ENCODE data around the gene WASL.
"Not testable (repeated sequence)": the region's sequence is repeated elsewhere in the genome, so short reads cannot be mapped to it uniquely, and the experiment has no call there.

WASL gene

GRCh38 chr7:123720527-123720926 is 28.3 kb downstream of the WASL start:
- H3K4me1 ChIP-seq (ENCODE audit: control insufficient read depth in 5 of 5, insufficient read depth in 5 of 5, low read length in 5 of 5) = peaks cover 3 to 32% (median 23%) of the 10 kb centered on the region in 5 donors
- H3K27me3 ChIP-seq (ENCODE audit: control insufficient read depth in 5 of 5, insufficient read depth in 4 of 5, low read length in 5 of 5); H3K4me3 ChIP-seq (ENCODE audit: low read depth in 1 of 5, low read length in 5 of 5): not testable (repeated sequence)

GRCh38 chr7:123719197-123719721 is 29.5 kb downstream of the WASL start:
- Histone ChIP-seq H3K9ac (ENCODE audit: low read length in 5 of 5) (no peak overlapping the region), H3K27ac (ENCODE audit: low read depth, low read length) (no peak overlapping the region), H3K9me3 (ENCODE audit: control insufficient read depth in 5 of 5, low read length in 5 of 5) (no peaks in the 10 kb centered on the region), H3K36me3 (ENCODE audit: control insufficient read depth in 5 of 5, insufficient read depth in 5 of 5, low read length in 5 of 5) (no peaks in the 10 kb centered on the region), H3K27me3 (ENCODE audit: control insufficient read depth in 5 of 5, insufficient read depth in 4 of 5, low read length in 5 of 5) (no peaks in the 10 kb centered on the region), H3K4me3 (ENCODE audit: low read depth in 1 of 5, low read length in 5 of 5) (no peak overlapping the region), H3K4me1 (ENCODE audit: control insufficient read depth in 5 of 5, insufficient read depth in 5 of 5, low read length in 5 of 5) (peaks cover 3 to 27% (median 23%) of the 10 kb centered on the region in 5 donors)

More at GRCh38 chr7:123720527-123720926, 28.3 kb downstream of the WASL start:
- not testable (repeated sequence) for H3K9me3 ChIP-seq (ENCODE audit: control insufficient read depth in 5 of 5, low read length in 5 of 5); H3K27ac ChIP-seq (ENCODE audit: low read depth, low read length); H3K9ac ChIP-seq (ENCODE audit: low read length in 5 of 5); H3K36me3 ChIP-seq (ENCODE audit: control insufficient read depth in 5 of 5, insufficient read depth in 5 of 5, low read length in 5 of 5)

GRCh38 chr7:123718773-123719172 is 30.0 kb downstream of the WASL start:
- H3K9ac ChIP-seq (ENCODE audit: low read length in 5 of 5) = no peak overlapping the region
- H3K27ac ChIP-seq (ENCODE audit: low read depth, low read length) = no peak overlapping the region
- H3K9me3 ChIP-seq (ENCODE audit: control insufficient read depth in 5 of 5, low read length in 5 of 5) = no peaks in the 10 kb centered on the region
- peaks cover 3 to 24% (median 21%) of the 10 kb centered on the region in 5 donors for H3K4me1 ChIP-seq (ENCODE audit: control insufficient read depth in 5 of 5, insufficient read depth in 5 of 5, low read length in 5 of 5)
- no peaks in the 10 kb centered on the region for H3K27me3 ChIP-seq (ENCODE audit: control insufficient read depth in 5 of 5, insufficient read depth in 4 of 5, low read length in 5 of 5)
- H3K4me3 ChIP-seq (ENCODE audit: low read depth in 1 of 5, low read length in 5 of 5) = no peak overlapping the region
- H3K36me3 ChIP-seq (ENCODE audit: control insufficient read depth in 5 of 5, insufficient read depth in 5 of 5, low read length in 5 of 5) = no peaks in the 10 kb centered on the region

GRCh38 chr7:123717689-123718088 is 31.1 kb downstream of the WASL start:
- no peak overlapping the region for H3K4me3 ChIP-seq (ENCODE audit: low read depth in 1 of 5, low read length in 5 of 5)
- H3K27me3 ChIP-seq (ENCODE audit: control insufficient read depth in 5 of 5, insufficient read depth in 4 of 5, low read length in 5 of 5) = no peaks in the 10 kb centered on the region
- no peak overlapping the region for H3K9ac ChIP-seq (ENCODE audit: low read length in 5 of 5)
- H3K27ac ChIP-seq (ENCODE audit: low read depth, low read length) = no peak overlapping the region
- no peaks in the 10 kb centered on the region for H3K9me3 ChIP-seq (ENCODE audit: control insufficient read depth in 5 of 5, low read length in 5 of 5)
- H3K36me3 ChIP-seq (ENCODE audit: control insufficient read depth in 5 of 5, insufficient read depth in 5 of 5, low read length in 5 of 5) = no peaks in the 10 kb centered on the region
- peaks cover 0 to 14% (median 12%) of the 10 kb centered on the region in 5 donors for H3K4me1 ChIP-seq (ENCODE audit: control insufficient read depth in 5 of 5, insufficient read depth in 5 of 5, low read length in 5 of 5)

- Histone ChIP-seq H3K4me1 (ENCODE audit: control insufficient read depth in 5 of 5, insufficient read depth in 5 of 5, low read length in 5 of 5) (peaks cover 0 to 21% (median 18%) of the 10 kb centered on the region in 5 donors), H3K27me3 (ENCODE audit: control insufficient read depth in 5 of 5, insufficient read depth in 4 of 5, low read length in 5 of 5) (no peaks in the 10 kb centered on the region), H3K36me3 (ENCODE audit: control insufficient read depth in 5 of 5, insufficient read depth in 5 of 5, low read length in 5 of 5) (no peaks in the 10 kb centered on the region), H3K27ac (ENCODE audit: low read depth, low read length) (no peak overlapping the region), H3K9ac (ENCODE audit: low read length in 5 of 5) (no peak overlapping the region), H3K9me3 (ENCODE audit: control insufficient read depth in 5 of 5, low read length in 5 of 5) (no peaks in the 10 kb centered on the region), H3K4me3 (ENCODE audit: low read depth in 1 of 5, low read length in 5 of 5) (no peak overlapping the region)
These were observed 31.9 kb downstream of the WASL start for GRCh38 chr7:123716877-123717276.

- Histone ChIP-seq H3K4me3 (ENCODE audit: low read depth in 1 of 5, low read length in 5 of 5) (no peak overlapping the region), H3K27me3 (ENCODE audit: control insufficient read depth in 5 of 5, insufficient read depth in 4 of 5, low read length in 5 of 5) (no peaks in the 10 kb centered on the region), H3K9me3 (ENCODE audit: control insufficient read depth in 5 of 5, low read length in 5 of 5) (no peaks in the 10 kb centered on the region), H3K36me3 (ENCODE audit: control insufficient read depth in 5 of 5, insufficient read depth in 5 of 5, low read length in 5 of 5) (no peaks in the 10 kb centered on the region), H3K27ac (ENCODE audit: low read depth, low read length) (no peak overlapping the region), H3K9ac (ENCODE audit: low read length in 5 of 5) (no peak overlapping the region), H3K4me1 (ENCODE audit: control insufficient read depth in 5 of 5, insufficient read depth in 5 of 5, low read length in 5 of 5) (peaks cover 0 to 24% (median 24%) of the 10 kb centered on the region in 5 donors)
These were observed 33.0 kb downstream of the WASL start for GRCh38 chr7:123715799-123716198.

GRCh38 chr7:123715198-123715597 is 33.6 kb downstream of the WASL start:
- H3K9ac ChIP-seq (ENCODE audit: low read length in 5 of 5) = no peak overlapping the region
- H3K4me1 ChIP-seq (ENCODE audit: control insufficient read depth in 5 of 5, insufficient read depth in 5 of 5, low read length in 5 of 5) = peaks cover 0 to 26% (median 24%) of the 10 kb centered on the region in 5 donors
- no peak overlapping the region for H3K27ac ChIP-seq (ENCODE audit: low read depth, low read length)
- no peaks in the 10 kb centered on the region for H3K27me3 ChIP-seq (ENCODE audit: control insufficient read depth in 5 of 5, insufficient read depth in 4 of 5, low read length in 5 of 5)
- H3K4me3 ChIP-seq (ENCODE audit: low read depth in 1 of 5, low read length in 5 of 5) = no peak overlapping the region
- no peaks in the 10 kb centered on the region for H3K9me3 ChIP-seq (ENCODE audit: control insufficient read depth in 5 of 5, low read length in 5 of 5)
- H3K36me3 ChIP-seq (ENCODE audit: control insufficient read depth in 5 of 5, insufficient read depth in 5 of 5, low read length in 5 of 5) = no peaks in the 10 kb centered on the region

GRCh38 chr7:123714296-123715080 is 34.3 kb downstream of the WASL start:
- no peaks in the 10 kb centered on the region for H3K36me3 ChIP-seq (ENCODE audit: control insufficient read depth in 5 of 5, insufficient read depth in 5 of 5, low read length in 5 of 5)
- no peaks in the 10 kb centered on the region for H3K27me3 ChIP-seq (ENCODE audit: control insufficient read depth in 5 of 5, insufficient read depth in 4 of 5, low read length in 5 of 5)
- no peak overlapping the region for H3K4me3 ChIP-seq (ENCODE audit: low read depth in 1 of 5, low read length in 5 of 5)
- no peak overlapping the region for H3K9ac ChIP-seq (ENCODE audit: low read length in 5 of 5)
- no peaks in the 10 kb centered on the region for H3K9me3 ChIP-seq (ENCODE audit: control insufficient read depth in 5 of 5, low read length in 5 of 5)
- H3K27ac ChIP-seq (ENCODE audit: low read depth, low read length) = no peak overlapping the region
- H3K4me1 ChIP-seq (ENCODE audit: control insufficient read depth in 5 of 5, insufficient read depth in 5 of 5, low read length in 5 of 5) = peaks cover 0 to 26% (median 20%) of the 10 kb centered on the region in 5 donors

- Histone ChIP-seq H3K36me3 (ENCODE audit: control insufficient read depth in 5 of 5, insufficient read depth in 5 of 5, low read length in 5 of 5) (peaks cover 4 to 11% (median 6%) of the 10 kb centered on the region in 5 donors), H3K9ac (ENCODE audit: low read length in 5 of 5) (no peak overlapping the region), H3K9me3 (ENCODE audit: control insufficient read depth in 5 of 5, low read length in 5 of 5) (no peaks in the 10 kb centered on the region), H3K4me3 (ENCODE audit: low read depth in 1 of 5, low read length in 5 of 5) (no peak overlapping the region), H3K27me3 (ENCODE audit: control insufficient read depth in 5 of 5, insufficient read depth in 4 of 5, low read length in 5 of 5) (no peaks in the 10 kb centered on the region), H3K27ac (ENCODE audit: low read depth, low read length) (no peak overlapping the region), H3K4me1 (ENCODE audit: control insufficient read depth in 5 of 5, insufficient read depth in 5 of 5, low read length in 5 of 5) (peaks cover 0 to 19% (median 15%) of the 10 kb centered on the region in 5 donors)
These were observed 36.2 kb downstream of the WASL start for GRCh38 chr7:123712619-123713018.

GRCh38 chr7:123711832-123712293 is 36.9 kb downstream of the WASL start:
- Histone ChIP-seq H3K27me3 (ENCODE audit: control insufficient read depth in 5 of 5, insufficient read depth in 4 of 5, low read length in 5 of 5) (no peaks in the 10 kb centered on the region), H3K27ac (ENCODE audit: low read depth, low read length) (no peak overlapping the region), H3K9me3 (ENCODE audit: control insufficient read depth in 5 of 5, low read length in 5 of 5) (no peaks in the 10 kb centered on the region), H3K9ac (ENCODE audit: low read length in 5 of 5) (no peak overlapping the region), H3K4me3 (ENCODE audit: low read depth in 1 of 5, low read length in 5 of 5) (no peak overlapping the region), H3K4me1 (ENCODE audit: control insufficient read depth in 5 of 5, insufficient read depth in 5 of 5, low read length in 5 of 5) (peaks cover 0 to 19% (median 12%) of the 10 kb centered on the region in 5 donors), H3K36me3 (ENCODE audit: control insufficient read depth in 5 of 5, insufficient read depth in 5 of 5, low read length in 5 of 5) (peaks cover 9 to 18% (median 13%) of the 10 kb centered on the region in 5 donors)

All from subcutaneous abdominal adipose tissue (tissue), 5 donors.